TTC549 (cell line): ENCODE results near the gene TSPAN16.

Experiments
- FAIRE-seq: peaks from 2 replicates; lab custom pipeline; 2012; peaks lifted over from hg19 to GRCh38; lab: Jason Lieb, UNC

Gene TSPAN16

DNA sequence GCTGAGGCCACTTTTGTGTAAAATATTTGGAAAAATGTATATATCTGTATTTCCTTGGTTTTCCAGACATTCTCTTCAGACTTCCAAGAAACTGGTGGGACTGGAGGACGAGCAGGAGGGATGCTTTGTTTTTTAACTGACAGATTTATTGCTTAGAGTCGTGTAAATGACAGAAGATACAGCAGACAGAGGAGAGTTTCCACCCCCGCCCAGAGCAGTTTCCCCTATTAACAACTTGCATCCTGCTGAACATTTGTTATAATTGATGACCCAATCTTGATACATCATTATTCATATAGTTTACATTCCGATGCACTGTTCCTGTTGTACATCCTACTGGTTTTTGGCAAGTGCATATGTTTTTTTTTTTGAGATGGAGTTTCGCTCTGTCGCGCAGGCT, 26.6 kb upstream of the TSPAN16 start:
- no peak for FAIRE-seq

DNA sequence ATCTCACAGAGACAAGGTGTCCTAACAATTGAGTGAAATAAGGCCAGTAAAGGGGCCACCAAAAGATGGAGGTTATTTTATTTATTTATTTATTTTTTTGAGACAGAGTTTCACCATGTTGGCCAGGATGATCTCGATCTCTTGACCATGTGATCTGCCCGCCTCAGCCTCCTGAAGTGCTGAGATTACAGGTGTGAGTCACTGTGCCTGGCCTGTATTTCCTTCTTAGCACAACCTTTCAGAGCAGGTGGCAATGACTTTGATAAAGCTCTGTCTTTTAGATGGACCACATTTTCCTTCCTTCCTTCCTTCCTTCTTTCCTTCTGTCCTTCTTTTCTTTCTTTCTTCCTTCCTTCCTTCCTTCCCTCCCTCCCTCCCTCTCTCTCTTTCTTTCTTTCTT, 22.7 kb upstream of the TSPAN16 start:
- FAIRE-seq: no peak

- no peak for FAIRE-seq
Measured at GRCh38 chr19:11273989-11274388, 22.0 kb upstream of the TSPAN16 start.

- no peak for FAIRE-seq
Measured at GRCh38 chr19:11274533-11275086, 21.4 kb upstream of the TSPAN16 start.

- no peak for FAIRE-seq
Measured at GRCh38 chr19:11278670-11279069, 17.3 kb upstream of the TSPAN16 start.

- FAIRE-seq: no peak
Measured at GRCh38 chr19:11279505-11280236, 16.3 kb upstream of the TSPAN16 start.

DNA sequence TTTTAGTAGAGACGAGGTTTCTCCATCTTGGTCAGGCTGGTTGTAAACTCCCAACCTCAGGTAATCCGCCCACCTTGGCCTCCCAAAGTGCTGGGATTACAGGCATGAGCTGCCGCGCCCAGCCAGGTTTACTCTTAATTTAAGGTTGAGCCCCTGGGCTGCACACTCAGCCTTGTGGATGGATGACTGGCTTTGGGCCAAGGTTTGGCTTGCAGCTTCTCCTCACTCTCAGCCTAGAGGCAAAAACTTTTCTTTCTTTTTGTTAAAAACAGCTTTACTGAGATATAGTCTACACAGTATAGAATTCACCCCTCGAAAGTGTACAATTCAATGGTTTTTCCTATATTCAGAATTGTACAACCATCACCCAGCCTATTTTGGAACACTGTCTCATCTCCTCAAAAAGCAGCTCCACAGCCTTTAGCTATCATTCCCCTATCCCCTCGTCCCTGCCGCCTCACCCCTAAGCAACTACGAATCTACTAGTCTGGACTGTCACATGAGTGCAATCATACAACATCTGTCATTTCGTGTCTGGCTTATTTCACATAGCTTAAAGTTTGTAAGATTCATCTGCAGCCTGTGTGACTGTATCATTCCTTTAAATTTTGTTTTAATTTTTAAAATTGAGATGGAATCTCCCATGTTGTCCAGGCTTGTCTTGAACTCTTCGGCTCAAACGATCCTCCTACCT, 14.5 kb upstream of the TSPAN16 start:
- no peak for FAIRE-seq

- no peak for FAIRE-seq
Measured at GRCh38 chr19:11284515-11284914, 11.4 kb upstream of the TSPAN16 start.

- FAIRE-seq: no peak
Measured at GRCh38 chr19:11286312-11286974, 9.5 kb upstream of the TSPAN16 start.

- no peak for FAIRE-seq
Measured at GRCh38 chr19:11288349-11288748, 7.6 kb upstream of the TSPAN16 start.

DNA sequence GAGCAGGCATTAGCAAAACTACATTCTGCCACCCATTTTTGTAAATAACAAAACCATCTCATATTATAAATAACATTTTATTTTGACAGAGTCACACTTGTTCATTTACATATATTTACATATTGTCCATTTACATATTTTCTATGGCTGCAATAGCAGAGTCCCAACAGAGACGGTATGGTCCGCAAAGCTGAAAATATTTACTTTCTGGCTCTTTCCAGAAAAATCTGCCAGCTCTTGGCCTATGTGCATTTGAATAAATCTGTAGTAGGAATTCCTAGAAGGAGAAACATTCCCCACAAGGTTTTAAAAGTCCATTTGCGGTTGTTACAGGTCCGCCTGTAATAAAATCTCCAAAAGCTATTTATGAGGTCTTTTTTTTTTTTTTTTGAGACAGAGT, 5.7 kb upstream of the TSPAN16 start:
- no peak for FAIRE-seq

- no peak for FAIRE-seq
Measured at GRCh38 chr19:11291415-11291814, 4.5 kb upstream of the TSPAN16 start.

DNA sequence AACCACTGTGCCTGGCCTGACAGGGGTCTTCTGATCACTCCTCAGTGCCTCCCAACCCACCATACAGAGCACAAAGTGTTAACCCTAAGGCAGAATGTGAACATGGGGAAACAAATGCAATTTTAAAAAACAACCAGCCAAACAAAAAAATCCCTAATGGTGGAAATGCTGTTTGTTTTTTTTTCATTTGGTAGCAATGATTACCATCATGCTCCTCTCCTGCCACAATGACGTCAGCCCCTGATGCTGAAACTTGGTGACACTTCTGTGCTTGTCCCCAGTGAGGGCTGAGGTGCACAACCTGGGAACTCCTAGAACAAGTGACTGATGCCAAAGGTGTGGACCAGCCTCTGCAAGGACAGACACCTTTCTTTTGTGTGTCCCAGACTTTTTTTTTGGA, 4.0 kb upstream of the TSPAN16 start:
- no peak for FAIRE-seq

GRCh38 chr19:11293433-11294389, 2.2 kb upstream of the TSPAN16 start:
- FAIRE-seq: no peak

- FAIRE-seq: no peak
Measured at GRCh38 chr19:11295180-11295579, 780 bp upstream of the TSPAN16 start.

DNA sequence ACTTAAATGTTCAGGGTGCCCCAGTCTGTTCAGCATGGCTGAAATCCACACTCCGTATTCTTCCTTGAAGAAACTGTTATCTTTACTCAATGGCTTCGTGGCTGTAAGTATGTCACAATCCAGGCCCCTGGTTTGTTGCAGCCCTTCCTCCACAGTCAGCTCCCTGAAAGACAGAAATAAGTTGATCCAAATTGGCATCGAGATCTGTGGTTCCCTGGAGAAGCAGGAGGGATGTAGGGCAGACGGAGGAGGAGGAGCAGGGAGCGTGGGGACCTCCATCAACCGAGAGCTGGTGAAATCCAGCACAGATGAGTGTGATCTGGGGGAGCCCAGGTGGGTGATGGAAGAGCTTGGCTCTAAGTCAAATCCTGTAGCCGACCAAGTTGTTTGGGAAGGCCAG, 304 bp downstream of the TSPAN16 start:
- FAIRE-seq: no peak

DNA sequence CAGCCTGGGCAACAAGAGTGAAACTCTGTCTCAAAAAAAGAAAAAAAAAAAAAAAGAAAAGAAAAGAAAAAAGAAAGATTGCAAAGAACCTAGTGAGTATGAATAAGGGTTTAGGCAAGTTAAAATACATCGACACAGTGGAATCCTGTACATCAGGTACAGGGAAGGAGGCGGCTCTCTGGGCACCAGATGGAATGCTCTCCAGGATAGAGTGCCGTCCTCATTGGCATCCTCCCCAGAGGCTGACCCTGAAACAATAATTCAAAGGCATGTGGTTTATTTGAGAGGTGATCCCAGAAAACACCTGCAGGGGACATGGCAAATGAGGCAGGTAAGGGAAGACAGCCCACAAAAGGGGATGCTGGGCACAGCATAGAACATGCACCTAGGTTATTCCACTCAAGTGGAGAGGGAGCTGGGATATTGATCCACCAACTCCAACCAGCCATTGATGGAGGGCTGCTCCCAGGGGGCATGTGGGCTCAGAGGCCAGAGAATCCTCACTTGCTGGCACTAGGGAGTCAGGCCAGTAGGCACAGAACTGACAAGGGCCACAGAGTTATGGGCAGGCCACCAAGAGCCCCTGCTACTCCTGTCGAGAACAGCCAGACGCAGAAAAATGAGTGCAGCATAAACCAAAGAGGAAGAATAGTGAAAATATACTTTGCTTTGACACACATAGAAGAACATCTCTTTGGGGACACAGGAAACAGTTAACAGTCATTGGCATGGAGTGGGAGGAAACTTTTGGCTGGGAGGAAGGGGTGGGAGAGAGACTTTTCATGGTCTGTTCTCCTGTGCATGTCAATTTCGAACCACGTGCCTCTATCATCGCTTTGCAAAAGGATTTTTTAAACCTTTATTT, 4.2 kb downstream of the TSPAN16 start:
- FAIRE-seq: no peak

GRCh38 chr19:11300811-11301120, 4.8 kb downstream of the TSPAN16 start:
- no peak for FAIRE-seq

DNA sequence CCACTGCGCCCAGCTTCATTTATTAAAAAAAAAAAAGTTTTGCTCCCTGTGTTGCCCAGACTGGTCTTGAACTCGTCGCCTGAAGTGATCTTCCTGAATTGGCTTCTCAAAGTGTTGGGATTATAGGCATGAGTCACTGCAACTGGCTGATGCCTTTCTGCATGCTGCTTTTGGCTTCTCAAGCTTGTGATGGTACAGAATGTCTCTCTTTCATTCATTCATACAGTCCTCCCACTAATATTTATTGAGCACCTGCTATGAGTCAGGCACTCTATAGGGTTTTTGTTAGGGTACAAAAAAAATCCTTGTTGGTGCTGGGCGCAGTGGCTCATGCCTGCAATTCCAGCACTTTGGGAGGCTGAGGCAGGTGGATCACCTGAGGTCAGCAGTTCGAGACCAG, 9.0 kb downstream of the TSPAN16 start:
- no peak for FAIRE-seq

- FAIRE-seq: no peak
Measured at GRCh38 chr19:11306337-11306736, 10.4 kb downstream of the TSPAN16 start.
